ENCODE measurements around the gene MRFAP1.

Gene MRFAP1

DNA sequence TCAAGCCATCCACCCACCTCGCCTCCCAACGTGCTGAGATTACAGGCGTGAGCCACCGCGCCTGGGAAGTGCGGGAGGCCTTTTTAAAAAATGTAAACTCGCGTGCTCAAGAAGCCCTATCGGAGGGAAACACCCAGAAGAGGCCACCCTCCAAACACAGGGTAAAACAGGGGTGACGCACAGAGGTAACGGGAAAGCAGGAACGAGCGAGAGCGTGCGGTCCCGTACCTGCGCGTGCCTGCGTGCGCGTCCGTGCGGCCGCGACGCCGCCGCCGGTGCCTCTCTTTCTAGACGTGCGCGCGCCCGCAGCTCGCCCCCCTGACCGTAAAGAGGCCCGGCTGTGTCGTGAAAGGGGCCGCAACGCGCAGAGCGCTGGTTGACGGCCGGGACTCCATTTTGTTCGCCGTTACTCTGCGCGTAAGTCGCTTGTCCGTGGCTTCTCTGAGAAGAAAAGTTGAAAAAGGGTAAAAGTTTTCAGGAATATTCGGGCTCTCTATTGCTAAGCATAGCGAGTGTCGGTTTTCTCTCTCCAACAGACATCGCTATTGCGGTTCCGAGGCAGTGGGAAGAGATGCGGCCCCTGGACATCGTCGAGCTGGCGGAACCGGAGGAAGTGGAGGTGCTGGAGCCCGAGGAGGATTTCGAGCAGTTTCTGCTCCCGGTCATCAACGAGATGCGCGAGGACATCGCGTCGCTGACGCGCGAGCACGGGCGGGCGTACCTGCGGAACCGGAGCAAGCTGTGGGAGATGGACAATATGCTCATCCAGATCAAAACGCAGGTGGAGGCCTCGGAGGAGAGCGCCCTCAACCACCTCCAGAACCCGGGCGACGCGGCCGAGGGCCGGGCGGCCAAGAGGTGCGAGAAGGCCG is at the start of gene MRFAP1:
MRFAP1 (plus strand) TSS at position 394 of the 872 bp plus-strand sequence; CDS start at position 572, 178 bp downstream.
- peaks cover 30% of the 10 kb centered on the region for H3K36me3 Mint-ChIP-seq
- peak; percentile 97 for ATAC-seq
- peak within 1 kb of the TSS; percentile 99 for H3K27ac Mint-ChIP-seq
- H3K4me3 Mint-ChIP-seq: peak within 1 kb of the TSS; percentile 99
- H3K27me3 Mint-ChIP-seq: no peaks in the 10 kb centered on the region
- H3K4me1 Mint-ChIP-seq: peaks cover 38% of the 10 kb centered on the region
- no peaks in the 10 kb centered on the region for H3K9me3 Mint-ChIP-seq

DNA sequence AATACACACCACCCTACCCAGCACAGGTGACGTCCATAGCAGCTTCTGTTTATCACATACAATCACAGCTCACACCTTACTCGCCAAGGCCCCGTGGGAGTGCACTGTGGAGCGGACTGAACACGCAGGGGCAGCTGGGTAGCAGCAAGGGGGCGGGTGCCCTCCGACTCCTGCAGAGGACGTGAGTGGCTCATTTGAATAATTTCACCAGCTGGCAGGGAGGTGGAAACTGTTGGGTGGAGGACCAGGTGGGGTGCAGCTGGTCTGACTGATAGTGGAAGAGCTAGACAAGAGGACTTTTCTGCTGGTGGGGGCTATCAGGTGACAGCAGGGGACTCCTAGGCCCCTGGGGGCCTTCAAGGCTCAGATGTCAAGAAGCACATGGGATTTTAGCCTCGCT is 49.2 kb upstream of the MRFAP1 start:
- H3K4me1 Mint-ChIP-seq: peaks cover 10% of the 10 kb centered on the region
- H3K36me3 Mint-ChIP-seq: peaks cover 73% of the 10 kb centered on the region
- no peaks in the 10 kb centered on the region for H3K27me3 Mint-ChIP-seq
- H3K9me3 Mint-ChIP-seq: no peaks in the 10 kb centered on the region
- H3K27ac Mint-ChIP-seq: peak overlapping the region; percentile 60
- ATAC-seq: peak; percentile 81
- no peak overlapping the region for H3K4me3 Mint-ChIP-seq

DNA sequence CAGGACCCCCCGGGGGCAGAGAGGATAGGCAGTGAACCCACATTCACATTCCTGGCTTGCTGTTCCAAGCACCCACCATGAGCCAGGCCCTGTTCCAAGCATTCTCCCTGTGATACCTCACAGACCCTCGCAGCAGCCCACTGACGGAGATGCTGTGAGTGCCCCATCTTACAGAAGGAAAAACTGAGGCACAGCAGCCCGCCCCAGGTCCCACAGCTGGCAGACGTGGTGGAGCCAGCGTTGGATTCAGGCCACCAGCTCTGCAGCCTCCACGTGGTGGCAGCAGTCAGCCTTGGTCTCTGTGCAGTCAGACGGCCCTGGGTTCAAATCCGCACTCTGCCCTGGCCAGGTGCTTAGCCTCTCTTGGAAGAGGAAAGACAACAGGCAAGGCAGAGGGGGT is 48.7 kb upstream of the MRFAP1 start:
- H3K9me3 Mint-ChIP-seq: no peaks in the 10 kb centered on the region

DNA sequence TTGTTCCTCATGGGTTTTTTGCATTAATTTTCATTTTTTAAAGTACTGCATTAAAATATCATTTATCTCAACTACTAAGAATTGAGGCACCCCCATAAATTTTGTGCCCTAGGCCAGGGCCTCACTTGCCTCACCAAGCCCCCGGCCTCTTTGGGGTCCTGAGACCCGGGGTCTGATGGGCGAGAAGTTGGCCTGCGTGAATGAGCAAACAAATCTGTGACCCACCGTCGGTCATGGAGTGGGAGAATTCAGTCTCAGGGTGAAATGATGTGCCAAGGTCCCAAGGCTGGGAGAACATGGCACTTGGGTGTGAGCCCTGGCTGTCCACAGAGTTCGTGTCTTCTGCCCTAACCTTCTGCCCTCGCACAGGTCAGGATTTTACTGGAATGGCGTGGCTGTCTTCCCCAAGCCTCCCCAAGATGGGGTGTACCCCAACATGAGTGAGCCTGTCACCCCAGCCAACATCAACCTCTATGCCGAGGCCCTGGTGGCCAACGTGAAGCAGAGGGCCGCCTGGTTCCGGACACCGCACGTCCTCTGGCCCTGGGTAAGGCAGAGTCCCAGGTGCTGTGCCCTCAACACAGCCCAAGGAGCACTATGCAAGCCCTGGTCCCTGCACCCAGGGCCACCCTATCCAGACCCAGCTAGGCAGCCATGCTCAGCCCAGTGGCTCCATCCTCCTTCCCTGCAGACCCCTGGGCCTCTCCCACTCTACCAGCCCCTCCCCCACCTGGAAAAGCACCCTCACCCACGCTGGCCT is 47.5 kb upstream of the MRFAP1 start:
- Mint-ChIP-seq H3K4me1 (peaks cover 10% of the 10 kb centered on the region), H3K36me3 (peaks cover 71% of the 10 kb centered on the region), H3K9me3 (no peaks in the 10 kb centered on the region), H3K4me3 (no peak overlapping the region), H3K27ac (no peak overlapping the region), H3K27me3 (no peaks in the 10 kb centered on the region)
- no peak for ATAC-seq

More for the DNA sequence above, 48.7 kb upstream of the MRFAP1 start:
- Mint-ChIP-seq H3K27me3 (no peaks in the 10 kb centered on the region), H3K4me3 (no peak overlapping the region), H3K4me1 (peaks cover 10% of the 10 kb centered on the region), H3K36me3 (peaks cover 76% of the 10 kb centered on the region), H3K27ac (peak overlapping the region; percentile 60)
- no peak for ATAC-seq

DNA sequence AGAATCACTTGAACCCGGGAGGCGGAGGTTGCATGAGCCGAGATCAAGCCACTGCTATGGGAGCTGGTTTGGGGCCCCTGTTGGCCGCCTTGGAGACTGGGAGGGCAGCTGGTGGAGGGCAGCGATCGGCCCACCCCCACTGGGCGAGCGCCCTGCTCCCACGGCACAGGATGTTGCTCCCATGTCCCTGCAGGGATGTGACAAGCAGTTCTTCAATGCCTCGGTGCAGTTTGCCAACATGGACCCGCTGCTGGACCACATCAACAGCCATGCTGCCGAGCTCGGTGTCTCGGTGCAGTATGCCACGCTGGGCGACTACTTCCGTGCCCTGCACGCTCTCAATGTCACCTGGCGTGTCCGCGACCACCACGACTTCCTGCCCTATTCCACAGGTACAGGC is 46.1 kb upstream of the MRFAP1 start:
- H3K9me3 Mint-ChIP-seq: no peaks in the 10 kb centered on the region
- H3K27me3 Mint-ChIP-seq: no peaks in the 10 kb centered on the region
- ATAC-seq: no peak
- H3K4me1 Mint-ChIP-seq: peaks cover 10% of the 10 kb centered on the region
- peaks cover 57% of the 10 kb centered on the region for H3K36me3 Mint-ChIP-seq
- H3K4me3 Mint-ChIP-seq: no peak overlapping the region
- H3K27ac Mint-ChIP-seq: no peak overlapping the region

DNA sequence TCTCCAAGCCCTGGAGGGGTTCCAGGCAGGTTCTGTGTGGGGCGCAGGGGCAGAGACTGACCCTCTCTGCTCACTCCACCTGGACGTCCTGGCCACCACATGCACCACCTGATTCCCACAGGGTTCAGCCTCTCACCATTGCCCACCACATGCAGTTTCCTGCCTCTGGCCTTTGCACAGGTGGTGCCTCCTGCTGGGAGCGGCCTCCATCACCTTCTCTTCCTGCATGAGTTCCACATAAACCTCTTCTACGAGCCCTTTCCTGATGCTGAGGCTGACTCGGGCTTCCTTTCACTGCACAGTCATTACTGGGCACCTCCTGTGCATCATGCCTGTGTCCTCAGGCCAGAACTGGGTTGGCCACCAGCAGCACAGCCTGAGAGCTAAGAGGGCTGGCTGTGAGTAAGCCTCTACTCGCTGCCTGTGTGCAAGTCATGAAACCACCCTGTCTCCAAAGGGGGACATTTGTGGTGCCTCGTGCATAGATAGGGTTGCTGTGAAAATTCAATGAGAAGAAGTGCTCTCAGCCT is 45.6 kb upstream of the MRFAP1 start:
- no peak for ATAC-seq
- H3K4me3 Mint-ChIP-seq: no peak overlapping the region
- no peaks in the 10 kb centered on the region for H3K9me3 Mint-ChIP-seq
- no peak overlapping the region for H3K27ac Mint-ChIP-seq
- H3K4me1 Mint-ChIP-seq: peaks cover 10% of the 10 kb centered on the region
- peaks cover 58% of the 10 kb centered on the region for H3K36me3 Mint-ChIP-seq
- H3K27me3 Mint-ChIP-seq: no peaks in the 10 kb centered on the region

DNA sequence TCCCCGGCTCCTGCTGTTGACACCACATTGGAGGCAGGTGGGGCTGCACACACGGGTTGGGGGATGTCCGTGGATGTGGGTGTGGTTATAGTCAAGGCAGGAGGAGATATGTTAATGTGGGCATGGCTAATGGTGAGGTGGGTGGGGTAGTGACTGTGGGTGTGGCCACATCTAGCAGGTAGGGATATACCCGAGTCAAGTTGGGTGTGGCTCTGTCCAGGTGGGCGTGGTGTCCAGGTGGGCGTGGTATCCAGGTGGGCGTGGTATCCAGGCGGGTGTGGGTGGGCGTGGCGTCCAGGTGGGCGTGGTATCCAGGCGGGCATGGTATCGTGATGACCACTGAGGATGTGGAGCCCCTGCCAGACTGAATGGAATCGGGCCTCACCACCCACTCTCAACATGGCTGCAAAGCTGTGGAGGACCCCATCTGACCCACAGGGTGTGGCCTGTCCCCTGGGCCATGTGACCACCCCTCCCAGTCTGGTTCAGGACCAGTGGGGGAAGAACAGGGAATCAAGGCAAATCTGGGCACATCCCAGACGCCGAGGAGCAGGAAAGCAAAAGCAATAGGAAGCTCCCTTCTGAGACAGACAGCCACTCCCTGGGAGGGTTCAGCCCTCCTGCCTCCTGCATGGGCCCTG is 44.5 kb upstream of the MRFAP1 start:
- H3K36me3 Mint-ChIP-seq: peaks cover 58% of the 10 kb centered on the region
- peaks cover 8% of the 10 kb centered on the region for H3K4me1 Mint-ChIP-seq
- no peak overlapping the region for H3K27ac Mint-ChIP-seq
- no peaks in the 10 kb centered on the region for H3K9me3 Mint-ChIP-seq
- no peaks in the 10 kb centered on the region for H3K27me3 Mint-ChIP-seq
- H3K4me3 Mint-ChIP-seq: no peak overlapping the region
- no peak for ATAC-seq

DNA sequence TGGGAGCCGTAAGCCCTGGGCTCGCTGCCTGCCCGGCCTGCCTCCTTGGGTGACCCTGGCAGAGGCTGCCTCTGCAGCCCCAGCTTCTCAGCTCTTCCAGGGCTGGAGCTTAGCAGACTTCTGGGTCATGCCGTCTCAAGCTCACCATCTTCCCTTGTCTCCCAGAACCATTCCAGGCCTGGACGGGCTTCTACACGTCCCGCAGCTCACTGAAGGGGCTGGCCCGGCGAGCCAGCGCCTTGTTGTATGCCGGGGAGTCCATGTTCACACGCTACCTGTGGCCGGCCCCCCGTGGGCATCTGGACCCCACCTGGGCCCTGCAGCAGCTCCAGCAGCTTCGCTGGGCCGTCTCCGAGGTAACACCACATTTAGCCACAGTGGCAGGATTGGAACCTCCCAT is 43.5 kb upstream of the MRFAP1 start:
- peaks cover 60% of the 10 kb centered on the region for H3K36me3 Mint-ChIP-seq
- H3K9me3 Mint-ChIP-seq: no peaks in the 10 kb centered on the region
- H3K4me1 Mint-ChIP-seq: no peaks in the 10 kb centered on the region
- no peak overlapping the region for H3K27ac Mint-ChIP-seq
- H3K27me3 Mint-ChIP-seq: no peaks in the 10 kb centered on the region
- ATAC-seq: no peak
- no peak overlapping the region for H3K4me3 Mint-ChIP-seq

DNA sequence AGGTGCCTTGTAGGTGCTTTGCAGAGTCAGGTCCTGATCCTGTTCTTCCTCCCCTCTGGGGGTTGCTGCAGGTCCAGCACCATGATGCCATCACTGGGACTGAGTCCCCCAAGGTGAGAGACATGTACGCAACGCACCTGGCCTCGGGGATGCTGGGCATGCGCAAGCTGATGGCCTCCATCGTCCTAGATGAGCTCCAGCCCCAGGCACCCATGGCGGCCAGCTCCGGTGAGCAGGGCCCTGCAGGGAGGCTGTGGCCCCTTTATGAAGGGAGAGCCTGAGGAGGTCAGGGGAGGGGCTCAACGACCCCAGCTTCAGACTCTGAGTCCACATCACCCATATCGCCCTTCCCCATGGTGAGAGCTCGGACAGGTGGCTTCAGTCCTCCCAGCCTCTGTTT is 42.4 kb upstream of the MRFAP1 start:
- ATAC-seq: no peak
- Mint-ChIP-seq H3K4me1 (no peaks in the 10 kb centered on the region), H3K27ac (no peak overlapping the region), H3K4me3 (no peak overlapping the region), H3K9me3 (no peaks in the 10 kb centered on the region), H3K27me3 (no peaks in the 10 kb centered on the region), H3K36me3 (peaks cover 65% of the 10 kb centered on the region)

DNA sequence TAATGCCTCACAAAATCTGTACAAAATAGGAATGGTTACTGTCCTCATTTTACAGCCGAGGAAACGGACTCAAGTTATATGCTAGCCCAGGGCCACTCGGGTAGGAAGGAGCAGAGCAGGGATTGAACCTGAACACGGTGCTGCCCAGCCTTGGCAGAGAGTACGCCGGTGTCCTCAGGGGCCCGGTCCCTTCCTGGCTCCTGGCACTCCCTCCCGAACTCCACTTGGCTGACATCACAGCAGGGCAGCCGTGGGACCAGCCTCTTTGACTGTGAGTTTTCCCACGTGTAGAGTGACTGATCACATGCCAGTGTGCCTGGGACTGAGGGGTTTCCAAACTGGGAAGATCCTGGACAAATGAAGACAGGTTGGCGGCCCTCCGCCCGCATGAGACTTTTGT is 41.8 kb upstream of the MRFAP1 start:
- Mint-ChIP-seq H3K27ac (no peak overlapping the region), H3K4me1 (no peaks in the 10 kb centered on the region), H3K4me3 (no peak overlapping the region), H3K27me3 (no peaks in the 10 kb centered on the region), H3K36me3 (peaks cover 65% of the 10 kb centered on the region), H3K9me3 (peaks cover 1% of the 10 kb centered on the region)
- ATAC-seq: no peak

DNA sequence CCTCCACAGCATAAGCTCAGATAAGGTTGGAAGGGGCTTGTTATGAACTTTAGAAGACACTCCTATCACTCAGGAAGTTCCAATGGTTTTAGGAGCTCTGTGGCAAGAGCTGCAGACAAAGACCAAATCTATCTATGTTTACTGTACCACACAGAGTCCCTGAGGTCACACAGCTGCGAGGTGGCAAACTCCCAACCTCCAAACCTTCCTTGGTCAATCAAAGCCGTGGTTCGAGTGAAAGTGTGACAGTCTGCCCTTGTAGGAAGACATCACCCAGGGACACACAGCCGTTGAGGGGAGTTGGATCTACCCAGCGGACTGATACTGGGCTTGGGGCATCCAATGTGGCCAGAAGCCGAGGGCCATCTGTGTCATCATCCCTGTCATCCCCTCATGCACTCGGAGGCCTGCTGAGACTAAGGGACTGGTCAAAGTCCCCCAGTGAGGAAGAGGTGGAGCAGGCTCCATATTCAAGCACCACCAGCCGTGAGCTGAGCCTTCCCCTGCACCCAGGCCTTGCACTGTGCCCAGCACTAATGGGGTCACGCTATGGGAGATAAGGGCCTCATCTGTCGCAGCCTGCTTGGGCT is 38.7 kb upstream of the MRFAP1 start:
- Mint-ChIP-seq H3K36me3 (peaks cover 75% of the 10 kb centered on the region), H3K4me3 (no peak overlapping the region), H3K9me3 (peaks cover 17% of the 10 kb centered on the region), H3K4me1 (no peaks in the 10 kb centered on the region), H3K27ac (no peak overlapping the region), H3K27me3 (no peaks in the 10 kb centered on the region)
- ATAC-seq: no peak

DNA sequence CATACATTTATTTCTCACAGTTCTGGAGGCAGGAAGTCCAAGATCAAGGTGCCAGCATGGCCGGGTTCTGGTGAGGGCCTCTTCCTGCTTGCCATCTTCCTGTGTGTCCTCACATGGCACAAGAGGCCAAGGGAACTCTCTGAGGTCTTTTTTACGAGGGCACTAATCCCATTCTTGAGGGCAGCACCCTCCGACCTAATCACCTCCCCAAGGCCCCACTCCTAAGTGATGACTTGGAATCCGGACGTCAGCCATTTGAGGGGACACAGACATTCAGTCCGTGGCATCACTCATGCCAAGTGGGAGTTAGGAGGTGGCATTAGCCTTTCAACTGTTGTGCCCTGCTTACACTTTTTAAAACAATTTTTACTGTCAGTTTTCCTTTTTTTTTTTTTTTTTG is 38.2 kb upstream of the MRFAP1 start:
- Mint-ChIP-seq H3K36me3 (peaks cover 75% of the 10 kb centered on the region), H3K9me3 (peaks cover 17% of the 10 kb centered on the region), H3K4me3 (no peak overlapping the region), H3K4me1 (no peaks in the 10 kb centered on the region), H3K27ac (no peak overlapping the region), H3K27me3 (no peaks in the 10 kb centered on the region)
- ATAC-seq: no peak

DNA sequence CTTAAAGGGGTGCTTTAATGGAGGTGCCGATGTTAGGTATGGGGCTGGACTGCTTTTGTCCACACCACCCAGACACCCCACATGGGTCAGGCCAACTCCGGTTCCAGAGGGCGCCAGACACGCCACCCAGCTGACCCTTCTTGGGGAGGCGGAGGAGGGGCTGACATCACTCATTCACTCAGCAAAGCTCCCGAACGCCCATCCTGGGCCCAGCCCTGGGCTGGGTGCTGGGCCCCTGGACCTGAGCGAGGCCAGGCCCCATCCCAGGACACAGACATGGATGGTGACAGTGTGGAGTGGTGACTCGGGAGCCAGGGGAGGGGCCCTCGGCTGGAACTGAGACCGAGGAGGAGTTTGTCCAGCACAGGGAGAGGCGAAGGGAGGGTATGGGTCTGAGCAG is 37.4 kb upstream of the MRFAP1 start:
- ATAC-seq: no peak
- Mint-ChIP-seq H3K4me3 (no peak overlapping the region), H3K36me3 (peaks cover 83% of the 10 kb centered on the region), H3K9me3 (peaks cover 17% of the 10 kb centered on the region), H3K27me3 (no peaks in the 10 kb centered on the region), H3K4me1 (no peaks in the 10 kb centered on the region), H3K27ac (no peak overlapping the region)

DNA sequence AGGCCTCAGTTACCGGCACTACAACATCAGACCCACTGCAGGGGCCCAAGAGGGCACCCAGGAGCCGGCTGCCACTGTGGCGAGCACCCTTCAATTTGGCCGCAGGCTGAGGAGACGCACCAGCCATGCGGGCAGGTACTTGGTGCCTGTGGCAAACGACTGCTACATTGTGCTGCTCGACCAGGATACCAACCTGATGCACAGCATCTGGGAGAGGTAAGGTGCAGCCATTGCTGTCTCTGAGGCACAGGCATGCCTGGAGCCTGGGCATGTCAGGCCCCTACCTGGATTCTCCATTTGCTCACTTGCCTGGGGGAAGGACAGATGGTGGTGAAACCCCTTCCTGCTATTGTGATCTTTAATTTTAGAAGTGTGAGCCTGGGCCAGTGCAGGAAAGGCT is 35.4 kb upstream of the MRFAP1 start:
- no peak overlapping the region for H3K4me3 Mint-ChIP-seq
- H3K9me3 Mint-ChIP-seq: peaks cover 17% of the 10 kb centered on the region
- peaks cover 87% of the 10 kb centered on the region for H3K36me3 Mint-ChIP-seq
- H3K4me1 Mint-ChIP-seq: no peaks in the 10 kb centered on the region
- no peak for ATAC-seq
- no peak overlapping the region for H3K27ac Mint-ChIP-seq
- no peaks in the 10 kb centered on the region for H3K27me3 Mint-ChIP-seq

DNA sequence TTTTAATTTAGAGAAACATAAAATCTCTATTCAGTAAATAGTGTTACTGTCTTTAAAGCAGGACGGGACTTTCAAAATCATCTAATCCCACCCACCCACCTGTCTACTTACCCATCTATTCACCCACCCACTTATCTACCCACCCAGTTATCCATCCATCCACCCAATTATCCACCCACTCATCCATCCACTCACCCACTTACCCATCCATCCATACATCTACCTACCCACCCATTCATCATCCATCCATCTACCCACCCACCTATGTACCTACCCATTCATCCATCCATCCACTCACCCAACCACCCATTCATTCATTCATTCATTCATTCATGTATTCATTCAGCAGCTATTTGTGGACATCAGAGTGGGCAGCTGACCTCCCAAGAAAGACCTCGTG is 34.9 kb upstream of the MRFAP1 start:
- Mint-ChIP-seq H3K27me3 (no peaks in the 10 kb centered on the region), H3K27ac (no peak overlapping the region), H3K4me1 (no peaks in the 10 kb centered on the region), H3K4me3 (no peak overlapping the region), H3K36me3 (peaks cover 83% of the 10 kb centered on the region), H3K9me3 (peaks cover 17% of the 10 kb centered on the region)
- no peak for ATAC-seq

All from stimulated activated memory B cell treated with anti-CD40 and anti-IgM and Interleukin-4, amounts not matched to agents 10 μg/mL and 1 μg/mL and 100 μg/mL, for 72 hours (primary cell).